Testis (tissue), 3 donors: Measurements from ENCODE around the gene ZNF552. TPM values are rescaled to one million over a fixed set of nuclear protein-coding genes. Genes with fewer than 3 reads are reported as not detected.
"Not testable (repeated sequence)": the region's sequence is repeated elsewhere in the genome, so short reads cannot be mapped to it uniquely, and the experiment has no call there.

Source experiments
- DNase-seq: peaks from one replicate; pipeline ENCODE4 v3.0.0-alpha.2; 2019
- H3K27ac ChIP-seq, 2 donors: fragments of 200-600 bp; sonication (generic); one replicate each; pipeline ENCODE4 v1.5.1; 2019
- H3K27me3 ChIP-seq: fragments of 200-600 bp; sonication (generic); one replicate; pipeline ENCODE4 v1.5.1; 2019
- H3K36me3 ChIP-seq: fragments of 200-600 bp; sonication (generic); one replicate; pipeline ENCODE4 v1.5.1; 2017; ENCODE audit warnings: low read depth; ENCODE audit errors: missing control alignments
- H3K4me1 ChIP-seq: fragments of 200-600 bp; sonication (generic); one replicate; pipeline ENCODE4 v1.5.1; 2019
- H3K4me3 ChIP-seq, 2 donors: fragments of 200-600 bp; sonication (generic); one replicate each; pipeline ENCODE4 v1.5.1; 2017 to 2019
- H3K9me3 ChIP-seq: fragments of 200-600 bp; sonication (generic); one replicate; pipeline ENCODE4 v1.5.1; 2017
- CTCF ChIP-seq, 3 experiments: fragments of 450-650 bp in 2 of 3; fragments of 200-600 bp in 1 of 3; sonication (generic) in 1 of 3; IDR thresholded peaks; one replicate each; pipeline ENCODE4 v1.5.1; 2016 to 2019; ENCODE audit warnings: antibody characterized with exemption in 3 of 3, mild to moderate bottlenecking in 2 of 3, moderate library complexity in 1 of 3
- POLR2A ChIP-seq: fragments of 450-650 bp; IDR thresholded peaks from one replicate; pipeline ENCODE4 v1.6.1; 2017; ENCODE audit warnings: antibody characterized with exemption, mild to moderate bottlenecking, moderate library complexity
- WGBS, 2 donors: methylation state at CpG; one replicate each; pipeline ENCODE4 v1.1.5; 2018; 5-methylcytosine and 5-hydroxymethylcytosine counted together
- intact Hi-C: fragments of 100-400 bp; cut with DNase I; formaldehyde crosslinking; loops from one replicate; pipeline ENCODE4 v1.15.1; 2023; ENCODE audit warnings: low total_unique reads
- polyA plus RNA-seq: library from polyadenylated mRNA; stranded (reverse); fragments of 350-450 nt; fragmentation: Illumina TruSeq; extraction: RNeasy Lipid Tissue Mini Kit (QIAGEN cat#74804); gene quantifications from one replicate; pipeline ENCODE4 v1.2.3, GENCODE V29; 2014; ENCODE audit warnings: low read depth, low replicate concordance; ENCODE audit not compliant: insufficient read depth
- total RNA-seq, 2 donors: library from RNA; depleted of rRNA; stranded (reverse); fragments of >200 nt; gene quantifications; one replicate each; pipeline ENCODE4 v1.2.3, GENCODE V29; 2016

The ZNF552 gene
- total and polyA plus RNA-seq, 3 donors from 2014 or later = 4.4 to 11.4 (median 9.5) TPM

DNA sequence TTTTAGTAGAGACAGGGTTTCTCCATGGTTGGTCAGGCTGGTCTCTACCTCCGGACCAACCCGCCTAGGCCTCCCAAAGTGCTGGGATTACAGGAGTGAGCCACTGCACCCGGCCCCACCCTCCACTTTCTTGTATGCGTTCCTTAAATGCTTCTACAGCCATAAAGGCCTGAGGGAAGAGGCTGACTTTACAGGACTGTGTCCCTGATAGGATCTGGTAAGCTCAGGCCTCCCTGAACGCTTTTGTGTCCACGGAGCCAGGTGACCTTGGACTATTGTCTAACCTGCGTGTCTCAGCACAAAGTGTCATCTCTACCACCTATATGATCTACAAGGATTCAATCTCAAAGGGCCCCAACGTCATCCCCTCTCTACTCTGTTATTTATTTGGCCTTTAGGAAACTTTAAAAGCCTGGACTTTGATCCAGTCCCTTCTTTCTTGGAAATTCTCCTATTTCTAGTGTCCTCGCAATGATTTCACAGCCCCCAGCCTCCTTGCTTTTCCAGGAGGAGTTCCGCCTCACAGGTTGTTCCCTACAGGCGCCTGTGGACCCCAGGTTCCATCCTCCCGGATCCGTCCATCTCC, 701 bp downstream of the ZNF552 start:
- H3K4me3 ChIP-seq = peak overlapping the region; percentile 66 to 75
- no peaks in the 10 kb centered on the region for H3K4me1 ChIP-seq
- TF ChIP-seq POLR2A (no peak), CTCF (IDR thresholded peaks at IDR 0.05) (no peak)
- WGBS, 2 donors = 16 to 18% methylated on average over 12 to 13 of the region's 13 CpGs
- DNase-seq = no peak
- no peaks in the 10 kb centered on the region for H3K9me3 ChIP-seq
- no peaks in the 10 kb centered on the region for H3K27me3 ChIP-seq
- intact Hi-C loops = no loop called here
- peak overlapping the region in 1 of 2 donors; percentile 46 for H3K27ac ChIP-seq
- no peaks in the 10 kb centered on the region for H3K36me3 ChIP-seq

GRCh38 chr19:57812975-57813820, 1.5 kb downstream of the ZNF552 start:
- H3K27ac ChIP-seq, H3K4me3 ChIP-seq, H3K27me3 ChIP-seq, H3K36me3 ChIP-seq, H3K4me1 ChIP-seq, DNase-seq, H3K9me3 ChIP-seq, intact Hi-C loops: not testable (repeated sequence)
- 72 to 76% methylated on average over 13 of the region's 13 CpGs for WGBS, 2 donors

DNA sequence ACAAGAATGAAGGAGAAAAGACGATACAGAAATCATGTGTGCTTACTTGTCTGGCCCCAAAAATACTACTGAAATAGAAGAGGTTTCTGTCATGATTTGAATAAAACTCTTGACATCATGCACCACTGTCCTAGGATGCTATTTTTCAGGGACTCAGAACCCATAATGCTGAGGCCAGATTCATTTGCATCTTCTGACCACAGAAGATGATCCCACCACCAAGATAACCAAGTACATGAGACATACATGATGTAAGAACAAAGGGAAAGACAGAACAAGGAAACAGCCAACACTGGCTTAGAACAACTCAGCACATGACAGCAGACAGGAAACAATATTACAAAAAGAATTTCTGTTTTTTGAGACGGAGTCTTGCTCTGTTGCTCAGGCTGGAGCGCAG, 2.5 kb downstream of the ZNF552 start:
- H3K4me3 ChIP-seq = no peak overlapping the region
- intact Hi-C loops = no loop called here
- H3K9me3 ChIP-seq = no peaks in the 10 kb centered on the region
- H3K4me1 ChIP-seq = no peaks in the 10 kb centered on the region
- no peak overlapping the region for H3K27ac ChIP-seq
- DNase-seq = no peak
- WGBS, 2 donors = 90 to 96% methylated on average over 3 of the region's 3 CpGs
- TF ChIP-seq POLR2A (no peak), CTCF (IDR thresholded peaks at IDR 0.05) (no peak)
- no peaks in the 10 kb centered on the region for H3K27me3 ChIP-seq
- no peaks in the 10 kb centered on the region for H3K36me3 ChIP-seq

GRCh38 chr19:57810410-57811295, 4.1 kb downstream of the ZNF552 start:
- H3K9me3 ChIP-seq, H3K4me1 ChIP-seq, H3K36me3 ChIP-seq, intact Hi-C loops, H3K4me3 ChIP-seq, H3K27me3 ChIP-seq, H3K27ac ChIP-seq, DNase-seq: not testable (repeated sequence)
- 75 to 78% methylated on average over 17 of the region's 17 CpGs for WGBS, 2 donors

DNA sequence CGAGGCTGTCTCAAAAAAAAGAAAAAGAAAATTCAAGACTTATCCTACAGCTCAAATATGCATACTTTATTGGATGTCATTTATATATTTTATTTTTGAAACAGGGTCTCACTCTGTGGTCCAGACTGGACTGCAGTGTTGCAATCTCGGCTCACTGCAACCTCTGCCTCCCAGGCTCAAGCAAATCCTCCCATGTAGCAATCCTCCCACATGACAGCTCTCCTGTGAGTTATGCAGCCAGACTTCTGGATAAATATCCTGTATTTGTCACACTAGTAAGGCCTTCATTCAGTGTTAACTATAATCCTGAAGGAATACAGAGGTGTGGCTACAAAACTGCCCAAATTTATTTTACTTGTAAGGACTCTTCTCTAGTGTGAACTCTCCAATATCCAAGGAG, 7.2 kb downstream of the ZNF552 start:
- intact Hi-C loops = no loop called here
- no peaks in the 10 kb centered on the region for H3K4me1 ChIP-seq
- H3K9me3 ChIP-seq = no peaks in the 10 kb centered on the region
- H3K36me3 ChIP-seq = no peaks in the 10 kb centered on the region
- no peak overlapping the region for H3K4me3 ChIP-seq
- no peak for DNase-seq
- TF ChIP-seq POLR2A (no peak), CTCF (IDR thresholded peaks at IDR 0.05) (no peak)
- H3K27me3 ChIP-seq = no peaks in the 10 kb centered on the region
- H3K27ac ChIP-seq = no peak overlapping the region
- WGBS, 2 donors = 77 to 85% methylated on average over 2 of the region's 2 CpGs
